Gastrocnemius medialis (tissue), 4 donors: ENCODE data around the gene ST7L.

Experiments
- CTCF ChIP-seq, 5 experiments: fragments of 450-650 bp in 3 of 5; fragments of 200-600 bp in 2 of 5; sonication (generic) in 2 of 5; IDR thresholded peaks in 4 of 5; conservative IDR thresholded peaks in 1 of 5; 1 replicate in 4 of 5; 2 replicates in 1 of 5; pipeline ENCODE4 v1.5.1; 2016 to 2019; ENCODE audit warnings: antibody characterized with exemption in 5 of 5, mild to moderate bottlenecking in 3 of 5, moderate library complexity in 3 of 5
- POLR2A ChIP-seq, 2 donors: fragments of 450-650 bp; IDR thresholded peaks; one replicate each; pipeline ENCODE4 v1.6.1; 2017; ENCODE audit warnings: antibody characterized with exemption in 2 of 2, mild to moderate bottlenecking in 2 of 2, moderate library complexity in 2 of 2

- no peak for TF ChIP-seq CTCF (IDR thresholded peaks at IDR 0.05 in 4 of 5, conservative IDR thresholded peaks at IDR 0.05 in 1 of 5)
- no peak for TF ChIP-seq POLR2A (IDR thresholded peaks at IDR 0.05)
Observed at GRCh38 chr1:112599477-112599876, 19.5 kb downstream of the ST7L start.
